Hematopoietic multipotent progenitor cell (in vitro differentiated cells): ENCODE results near the gene SH3BGRL. TPM values are rescaled to one million over a fixed set of nuclear protein-coding genes. Genes with fewer than 3 reads are reported as not detected.

ENCODE experiments used
- DNase-seq, 3 donors: peaks; one replicate each; pipeline ENCODE4 v3.0.0-alpha.2; 2011 to 2015; ENCODE audit warnings: low read depth in 2 of 3, low spot score in 2 of 3
- total RNA-seq: library from RNA; depleted of rRNA; stranded (reverse); fragments of >200 nt; gene quantifications from one replicate; pipeline ENCODE4 v1.2.3, GENCODE V29; 2012

SH3BGRL gene
- total RNA-seq: 63.8 TPM

- peak; percentile 25 to 89 (median 82) for DNase-seq
These were observed at the start of gene SH3BGRL, which contains the start of gene HMGN5 for GRCh38 chrX:81201671-81202455. SH3BGRL (plus strand) TSS chrX:81202102; CDS start chrX:81202201, 99 bp downstream. HMGN5 (minus strand) TSS chrX:81201913; CDS start chrX:81121549, 80,364 bp downstream.

GRCh38 chrX:81168391-81168790 lies 33.5 kb upstream of the SH3BGRL start:
- DNase-seq: no peak

- DNase-seq: peak in 2 of 3 donors; percentile 5 to 57
These were observed 27.6 kb upstream of the SH3BGRL start for GRCh38 chrX:81174286-81174685.

GRCh38 chrX:81195259-81195658 lies 6.6 kb upstream of the SH3BGRL start:
- no peak for DNase-seq

- peak; percentile 34 to 62 (median 39) for DNase-seq
These were observed 6.2 kb upstream of the SH3BGRL start for GRCh38 chrX:81195712-81196111.

- no peak for DNase-seq
These were observed 831 bp upstream of the SH3BGRL start for GRCh38 chrX:81201071-81201470.

GRCh38 chrX:81202456-81202819 lies 536 bp downstream of the SH3BGRL start:
- peak in 1 of 3 donors; percentile 5 for DNase-seq

- peak in 2 of 3 donors; percentile 20 to 65 for DNase-seq
These were observed 1.0 kb downstream of the SH3BGRL start for GRCh38 chrX:81202943-81203342.

- DNase-seq: no peak
These were observed 3.6 kb downstream of the SH3BGRL start for GRCh38 chrX:81205551-81205950.

GRCh38 chrX:81206476-81206875 lies 4.6 kb downstream of the SH3BGRL start:
- DNase-seq: no peak

GRCh38 chrX:81208916-81209315 lies 7.0 kb downstream of the SH3BGRL start:
- peak in 2 of 3 donors; percentile 14 to 40 for DNase-seq

GRCh38 chrX:81215685-81216084 lies 13.8 kb downstream of the SH3BGRL start:
- DNase-seq: no peak

- no peak for DNase-seq
These were observed 27.3 kb downstream of the SH3BGRL start for GRCh38 chrX:81229229-81229628.

- DNase-seq: no peak
These were observed 28.0 kb downstream of the SH3BGRL start for GRCh38 chrX:81229901-81230300.

GRCh38 chrX:81231476-81231875 lies 29.6 kb downstream of the SH3BGRL start:
- DNase-seq: no peak

- DNase-seq: no peak
These were observed 30.3 kb downstream of the SH3BGRL start for GRCh38 chrX:81232218-81232617.

GRCh38 chrX:81237516-81237915 lies 35.6 kb downstream of the SH3BGRL start:
- no peak for DNase-seq

- no peak for DNase-seq
These were observed 36.3 kb downstream of the SH3BGRL start for GRCh38 chrX:81238166-81238565.

- DNase-seq: no peak
These were observed 38.9 kb downstream of the SH3BGRL start for GRCh38 chrX:81240701-81241331.

GRCh38 chrX:81241753-81242152 lies 39.9 kb downstream of the SH3BGRL start:
- DNase-seq: no peak

- no peak for DNase-seq
These were observed 54.0 kb downstream of the SH3BGRL start for GRCh38 chrX:81255876-81256275.

GRCh38 chrX:81257817-81258216 lies 55.9 kb downstream of the SH3BGRL start:
- no peak for DNase-seq
